Lower lobe of right lung (tissue), 2 donors: ENCODE measurements around the gene TMEM80. TPM values are rescaled to one million over a fixed set of nuclear protein-coding genes. Genes with fewer than 3 reads are reported as not detected.

ENCODE experiments used
- ATAC-seq, 2 donors: fragments of 200-7000 bp; cut with Tn5 transposase; one replicate each; pipeline ENCODE4 v1.9.1; 2020 to 2022; ENCODE audit warnings: mild to moderate bottlenecking in 2 of 2, moderate library complexity in 2 of 2
- DNase-seq: peaks from one replicate; pipeline ENCODE4 v3.0.0-alpha.2; 2020
- H3K27ac ChIP-seq: fragments of 200-600 bp; one replicate; pipeline ENCODE4 v1.8.0; 2022
- H3K27me3 ChIP-seq: fragments of 200-600 bp; one replicate; pipeline ENCODE4 v1.8.0; 2022; ENCODE audit warnings: low read depth
- H3K36me3 ChIP-seq: fragments of 200-600 bp; one replicate; pipeline ENCODE4 v1.8.0; 2022; ENCODE audit warnings: mild to moderate bottlenecking
- H3K4me1 ChIP-seq: fragments of 200-600 bp; one replicate; pipeline ENCODE4 v1.8.0; 2022
- H3K4me3 ChIP-seq: fragments of 200-600 bp; one replicate; pipeline ENCODE4 v1.8.0; 2022; ENCODE audit warnings: mild to moderate bottlenecking
- H3K9me3 ChIP-seq: fragments of 200-600 bp; one replicate; pipeline ENCODE4 v1.8.0; 2022
- intact Hi-C: fragments of 100-400 bp; cut with DNase I; formaldehyde crosslinking; loops from one replicate; pipeline ENCODE4 v1.11.0; 2022
- total RNA-seq: library from RNA; stranded (reverse); fragmentation: NEBNext Ultra II Directional; extraction: Animal tissue kit (Norgen Biotek cat#: 25700); gene quantifications from one replicate; pipeline ENCODE4 v1.2.1, GENCODE V29; 2021
- TF ChIP-seq, protein P1 (sequence below): fragments of 200-600 bp; IDR thresholded peaks from one replicate; pipeline ENCODE4 v1.8.0; 2022; ENCODE audit warnings: antibody characterized with exemption, mild to moderate bottlenecking
- donor health status: DM: no; HTN: yes; CAD: no; lungs with severe emphysema.

The TMEM80 gene
- total RNA-seq, 1 donor from 2014 or later = 33.9 TPM

DNA sequence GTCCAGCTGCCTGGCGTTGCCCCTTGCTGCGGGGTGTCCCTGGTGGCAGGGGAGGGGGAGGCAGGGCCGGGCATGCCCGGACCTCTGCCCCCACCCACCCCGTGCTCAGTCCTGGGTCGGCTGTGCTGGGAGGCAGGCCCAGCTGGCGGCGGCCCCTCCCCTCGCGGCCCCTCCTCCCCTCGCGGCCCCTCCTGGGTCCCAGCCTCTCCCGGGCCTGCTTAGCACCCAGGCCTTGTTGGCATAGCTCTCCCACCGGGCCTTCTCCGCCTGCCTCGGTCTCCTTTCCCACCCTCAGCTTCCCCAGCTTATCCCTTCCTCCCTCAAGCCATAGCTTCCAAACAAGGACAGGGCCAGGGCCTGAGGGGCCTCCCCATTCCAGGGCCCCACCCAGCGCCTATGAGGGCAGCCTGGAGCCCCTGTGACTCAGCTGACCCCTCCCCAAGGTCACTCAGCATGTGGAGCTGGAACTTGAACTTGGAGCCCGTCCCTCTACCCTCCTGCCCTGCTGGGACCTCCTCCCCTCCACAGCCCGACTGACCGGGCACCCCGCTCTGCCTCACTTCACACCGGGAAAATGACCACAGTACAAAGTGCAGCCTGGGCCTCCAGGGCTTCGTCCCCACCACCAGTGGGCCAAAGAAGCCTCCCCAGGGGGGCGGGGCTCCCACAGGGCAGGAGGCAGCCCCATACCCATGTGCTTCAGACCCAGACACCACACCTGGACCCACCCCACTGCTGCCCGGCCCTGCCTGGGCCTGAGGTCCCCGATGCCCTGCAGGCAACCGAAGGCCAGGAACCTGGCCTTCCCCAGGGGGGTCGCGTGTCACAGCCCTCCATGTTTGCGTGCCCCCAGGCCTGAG is 11.6 kb downstream of the TMEM80 start:
- TF ChIP-seq, protein P1, sequence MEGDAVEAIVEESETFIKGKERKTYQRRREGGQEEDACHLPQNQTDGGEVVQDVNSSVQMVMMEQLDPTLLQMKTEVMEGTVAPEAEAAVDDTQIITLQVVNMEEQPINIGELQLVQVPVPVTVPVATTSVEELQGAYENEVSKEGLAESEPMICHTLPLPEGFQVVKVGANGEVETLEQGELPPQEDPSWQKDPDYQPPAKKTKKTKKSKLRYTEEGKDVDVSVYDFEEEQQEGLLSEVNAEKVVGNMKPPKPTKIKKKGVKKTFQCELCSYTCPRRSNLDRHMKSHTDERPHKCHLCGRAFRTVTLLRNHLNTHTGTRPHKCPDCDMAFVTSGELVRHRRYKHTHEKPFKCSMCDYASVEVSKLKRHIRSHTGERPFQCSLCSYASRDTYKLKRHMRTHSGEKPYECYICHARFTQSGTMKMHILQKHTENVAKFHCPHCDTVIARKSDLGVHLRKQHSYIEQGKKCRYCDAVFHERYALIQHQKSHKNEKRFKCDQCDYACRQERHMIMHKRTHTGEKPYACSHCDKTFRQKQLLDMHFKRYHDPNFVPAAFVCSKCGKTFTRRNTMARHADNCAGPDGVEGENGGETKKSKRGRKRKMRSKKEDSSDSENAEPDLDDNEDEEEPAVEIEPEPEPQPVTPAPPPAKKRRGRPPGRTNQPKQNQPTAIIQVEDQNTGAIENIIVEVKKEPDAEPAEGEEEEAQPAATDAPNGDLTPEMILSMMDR = no peak
- H3K9me3 ChIP-seq = no peaks in the 10 kb centered on the region
- peak; percentile 46 to 58 for ATAC-seq
- peaks cover 49% of the 10 kb centered on the region for H3K27me3 ChIP-seq
- H3K4me1 ChIP-seq = peaks cover 64% of the 10 kb centered on the region
- peak; percentile 71 for DNase-seq
- peaks cover 8% of the 10 kb centered on the region for H3K36me3 ChIP-seq
- intact Hi-C loops = no loop called here
- H3K4me3 ChIP-seq = peak overlapping the region; percentile 66
- peak overlapping the region; percentile 66 for H3K27ac ChIP-seq

DNA sequence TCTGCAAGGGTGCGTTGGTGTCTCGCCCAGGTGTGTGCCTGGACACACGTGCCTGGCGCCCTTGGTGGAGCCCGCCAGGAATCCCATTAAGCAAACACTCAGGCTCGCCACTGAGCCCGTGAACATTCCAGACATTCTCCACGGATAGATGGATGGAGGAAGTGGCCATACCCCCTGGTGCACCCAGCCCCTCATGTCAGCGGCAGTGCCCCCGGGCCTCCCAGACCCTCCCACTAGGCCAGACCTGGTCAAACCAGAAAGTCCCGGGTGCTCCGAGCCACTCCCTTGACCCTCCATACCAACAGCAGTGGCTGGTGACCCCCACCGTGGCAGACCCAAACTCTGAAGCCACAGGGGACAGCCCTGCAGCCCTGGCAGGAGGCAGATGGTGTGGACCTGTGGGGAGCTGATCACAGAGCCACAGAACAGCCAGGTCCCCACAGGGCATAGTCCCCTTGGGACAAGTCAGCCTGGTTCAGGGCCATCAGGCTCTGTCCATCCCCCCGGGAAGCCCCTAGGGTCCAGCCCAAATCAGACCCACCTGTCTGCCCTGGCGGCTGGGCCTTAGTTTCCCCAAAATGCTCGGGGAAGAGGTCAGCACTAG is 12.3 kb downstream of the TMEM80 start:
- H3K27me3 ChIP-seq = peaks cover 49% of the 10 kb centered on the region
- TF ChIP-seq, protein P1 = no peak
- DNase-seq (peak; percentile 70), ATAC-seq (peak; percentile 43 to 50)
- peak overlapping the region; percentile 76 for H3K27ac ChIP-seq
- H3K4me3 ChIP-seq = peak overlapping the region; percentile 66
- H3K36me3 ChIP-seq = peaks cover 6% of the 10 kb centered on the region
- H3K9me3 ChIP-seq = no peaks in the 10 kb centered on the region
- intact Hi-C loops = no loop called here
- peaks cover 56% of the 10 kb centered on the region for H3K4me1 ChIP-seq

DNA sequence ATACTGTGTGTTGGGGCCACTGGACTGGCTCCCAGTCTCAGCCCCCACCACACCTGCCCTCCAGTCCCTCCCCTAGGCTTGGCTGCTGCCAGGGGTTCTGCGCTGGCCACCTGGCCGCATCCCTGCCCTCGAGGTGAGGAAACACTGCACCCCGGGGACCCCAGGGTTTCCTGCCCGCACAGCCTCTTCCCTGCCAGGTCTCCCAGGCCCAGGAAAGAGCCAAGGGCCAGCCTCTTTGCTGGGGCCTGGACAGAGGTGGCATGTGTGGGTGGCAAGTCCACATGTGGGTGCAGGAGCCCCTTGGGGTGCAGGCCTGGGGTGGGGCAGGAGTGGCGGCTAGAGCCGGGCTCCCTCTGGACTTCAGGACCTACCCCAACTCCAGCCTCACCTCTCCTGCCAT is 12.9 kb downstream of the TMEM80 start:
- peaks cover 50% of the 10 kb centered on the region for H3K4me1 ChIP-seq
- DNase-seq (no peak), ATAC-seq (no peak)
- peaks cover 49% of the 10 kb centered on the region for H3K27me3 ChIP-seq
- H3K27ac ChIP-seq = peak overlapping the region; percentile 76
- peaks cover 2% of the 10 kb centered on the region for H3K36me3 ChIP-seq
- no peaks in the 10 kb centered on the region for H3K9me3 ChIP-seq
- intact Hi-C loops = no loop called here
- H3K4me3 ChIP-seq = peak overlapping the region; percentile 66
- TF ChIP-seq, protein P1 = no peak

DNA sequence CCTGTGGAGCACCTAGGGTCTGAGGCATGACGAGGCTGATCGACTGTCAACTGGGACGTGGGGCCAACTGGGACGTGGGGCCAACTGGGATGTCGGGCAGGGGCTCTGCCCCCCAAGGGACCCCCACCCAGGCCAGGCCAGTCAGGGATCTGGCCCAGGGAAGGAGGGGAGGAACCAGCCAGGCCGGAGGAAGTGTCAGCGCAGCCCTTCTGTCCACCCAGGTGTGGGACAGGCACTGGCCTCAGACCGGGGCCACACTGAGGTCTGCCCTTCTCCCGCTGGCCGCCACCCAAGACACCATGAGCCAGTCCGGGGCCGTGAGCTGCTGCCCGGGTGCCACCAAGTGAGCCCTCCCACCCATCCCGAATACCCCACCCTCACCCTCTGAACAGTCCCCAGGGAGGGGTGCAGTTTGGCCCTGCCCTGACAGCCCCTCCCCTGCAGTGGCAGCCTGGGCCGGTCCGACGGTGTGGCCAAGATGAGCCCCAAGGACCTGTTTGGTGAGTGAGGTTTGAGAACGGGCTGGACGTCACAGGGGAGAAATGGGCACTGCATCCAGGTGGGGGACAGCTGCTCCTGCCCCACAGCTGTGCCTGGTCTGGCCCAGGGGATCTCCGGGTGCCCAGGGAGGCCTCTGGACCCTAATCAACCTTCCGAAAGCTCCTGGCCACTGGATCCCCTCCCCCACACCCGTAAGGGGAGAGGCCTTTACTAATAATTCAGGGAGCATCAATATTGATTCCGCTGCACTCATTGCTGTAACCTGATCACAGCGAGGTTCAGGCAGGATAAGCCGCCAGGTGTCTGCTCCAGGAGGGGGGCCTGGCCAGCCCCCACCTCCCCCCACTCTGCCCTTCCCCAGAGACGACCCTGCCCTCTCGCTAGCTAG is 13.7 kb downstream of the TMEM80 start:
- peaks cover 42% of the 10 kb centered on the region for H3K4me1 ChIP-seq
- intact Hi-C loops = no loop called here

DNA sequence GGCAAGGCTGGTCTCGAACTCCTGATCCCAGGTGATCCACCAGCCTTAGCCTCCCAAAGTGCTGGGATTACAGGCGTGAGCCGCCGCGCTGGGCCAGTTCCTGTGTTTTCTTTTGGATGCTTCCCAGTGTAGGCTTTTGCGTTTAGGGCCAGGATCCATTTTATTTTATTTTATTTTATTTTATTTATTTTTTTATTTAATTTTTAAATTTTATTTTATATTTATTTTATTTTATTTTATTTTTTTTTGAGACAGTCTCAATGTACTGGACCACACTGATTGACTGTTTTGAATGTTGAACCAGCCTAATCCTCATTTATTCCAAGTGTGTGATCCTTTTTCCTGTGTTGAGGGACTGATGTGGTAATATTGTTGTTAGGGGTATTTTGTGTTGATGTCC is 18.8 kb downstream of the TMEM80 start:
- intact Hi-C loops = no loop called here
- ATAC-seq (no peak), DNase-seq (no peak)
- Histone ChIP-seq H3K4me3 (no peak overlapping the region), H3K4me1 (peaks cover 3% of the 10 kb centered on the region), H3K27me3 (peaks cover 20% of the 10 kb centered on the region), H3K9me3 (no peaks in the 10 kb centered on the region), H3K27ac (no peak overlapping the region), H3K36me3 (no peaks in the 10 kb centered on the region)
- TF ChIP-seq, protein P1 = no peak

More for the DNA sequence above, 13.7 kb downstream of the TMEM80 start:
- Histone ChIP-seq H3K27ac (peak overlapping the region; percentile 18), H3K4me3 (no peak overlapping the region), H3K27me3 (peaks cover 49% of the 10 kb centered on the region), H3K9me3 (no peaks in the 10 kb centered on the region), H3K36me3 (no peaks in the 10 kb centered on the region)
- DNase-seq = no peak
- ATAC-seq = no peak
- TF ChIP-seq, protein P1 = no peak
